NCI-H2227 (cell line): Measurements from ENCODE around the gene FOXP4.

Experiments
- DNase-seq: peaks from one replicate; lab custom pipeline; 2025; ENCODE audit not compliant: unreplicated experiment; lab: John Stamatoyannopoulos, UW

The FOXP4 gene

GRCh38 chr6:41622206-41622988 is 76.2 kb downstream of the FOXP4 start:
- DNase-seq, result no peak

GRCh38 chr6:41623330-41623729 is 77.1 kb downstream of the FOXP4 start:
- no peak for DNase-seq

GRCh38 chr6:41624621-41625380 is 78.6 kb downstream of the FOXP4 start:
- no peak for DNase-seq

GRCh38 chr6:41625442-41625841 is 79.3 kb downstream of the FOXP4 start:
- no peak for DNase-seq

GRCh38 chr6:41626022-41626421 is 79.8 kb downstream of the FOXP4 start:
- no peak for DNase-seq

- peak; percentile 9 for DNase-seq
Measured at GRCh38 chr6:41626917-41627316, 80.7 kb downstream of the FOXP4 start.

GRCh38 chr6:41629128-41629527 is 82.9 kb downstream of the FOXP4 start:
- DNase-seq, result no peak

- no peak for DNase-seq
Measured at GRCh38 chr6:41630069-41630468, 83.9 kb downstream of the FOXP4 start.

- DNase-seq, result no peak
Measured at GRCh38 chr6:41630946-41631345, 84.8 kb downstream of the FOXP4 start.

GRCh38 chr6:41633056-41633634 is 87.0 kb downstream of the FOXP4 start:
- no peak for DNase-seq

GRCh38 chr6:41634657-41635056 is 88.5 kb downstream of the FOXP4 start:
- no peak for DNase-seq

- no peak for DNase-seq
Measured at GRCh38 chr6:41635365-41635764, 89.2 kb downstream of the FOXP4 start.

GRCh38 chr6:41636833-41637193 is 90.6 kb downstream of the FOXP4 start:
- DNase-seq, result no peak

- no peak for DNase-seq
Measured at GRCh38 chr6:41637194-41638001, 91.2 kb downstream of the FOXP4 start.

GRCh38 chr6:41638002-41638934 is 92.1 kb downstream of the FOXP4 start, which contains the start of gene MDFI:
TSS of gene MDFI (plus strand) at chr6:41638468. CDS start at chr6:41638750, 282 bp downstream.
- peak; percentile 37 for DNase-seq

GRCh38 chr6:41638935-41639808 is 93.0 kb downstream of the FOXP4 start:
- DNase-seq, result peak; percentile 38

- no peak for DNase-seq
Measured at GRCh38 chr6:41639809-41640371, 93.7 kb downstream of the FOXP4 start.

GRCh38 chr6:41640426-41640825 is 94.2 kb downstream of the FOXP4 start:
- DNase-seq, result no peak
